H1 (cell line): ENCODE data around the gene FOXO4. TPM values are rescaled to one million over a fixed set of nuclear protein-coding genes. Genes with fewer than 3 reads are reported as not detected.

Experiments used
- CTCF ChIA-PET: fragments of 300-600 bp; sonication (Branson Sonifier 250); formaldehyde crosslinking; loops from one replicate; lab custom pipeline; 2021; ENCODE audit not compliant: partially characterized antibody; lab: Charles Lee
- POLR2A ChIA-PET: fragments of 300-600 bp; sonication (Branson Sonifier 250); formaldehyde crosslinking; loops from one replicate; lab custom pipeline; 2021; ENCODE audit warnings: inconsistent platforms; ENCODE audit not compliant: partially characterized antibody; lab: Charles Lee
- DNase-seq, 2 experiments: peaks; one replicate each; pipeline versions ENCODE4 v3.0.0 to v3.0.0-alpha.2; 2010 to 2022; ENCODE audit warnings: low spot score in 2 of 2, low read depth in 1 of 2, mixed read lengths in 1 of 2
- FAIRE-seq: peaks from 2 replicates; lab custom pipeline; 2011; peaks lifted over from hg19 to GRCh38; lab: Jason Lieb, UNC
- H2AFZ ChIP-seq: 2 replicates; pipeline ENCODE4 v1.8.1; 2012; ENCODE audit warnings: low read length, inconsistent platforms
- H2AK5ac ChIP-seq: 2 replicates; pipeline ENCODE4 v1.6.1; 2013; ENCODE audit warnings: low read depth, low read length
- H2BK120ac ChIP-seq: replicated peaks from 2 replicates; pipeline ENCODE3; 2013; ENCODE audit warnings: low read depth, low read length, inconsistent platforms
- H2BK12ac ChIP-seq: 2 replicates; pipeline ENCODE4 v1.6.1; 2013; ENCODE audit warnings: low read depth, low read length
- H2BK15ac ChIP-seq: 2 replicates; pipeline ENCODE4 v1.6.1; 2013; ENCODE audit warnings: low read length
- H2BK20ac ChIP-seq: 2 replicates; pipeline ENCODE4 v1.6.1; 2013; ENCODE audit warnings: low read length
- H2BK5ac ChIP-seq: 2 replicates; pipeline ENCODE4 v1.6.1; 2013; ENCODE audit warnings: low read depth, low read length
- H3K14ac ChIP-seq: 2 replicates; pipeline ENCODE4 v1.6.1; 2013; ENCODE audit warnings: inconsistent platforms; ENCODE audit not compliant: insufficient read length
- H3K18ac ChIP-seq: 2 replicates; pipeline ENCODE4 v1.6.1; 2013; ENCODE audit warnings: low read length; ENCODE audit errors: extremely low read depth
- H3K23ac ChIP-seq: 2 replicates; pipeline ENCODE4 v1.6.1; 2013; ENCODE audit warnings: inconsistent platforms; ENCODE audit not compliant: insufficient read length
- H3K23me2 ChIP-seq: 2 replicates; pipeline ENCODE4 v1.6.1; 2013; ENCODE audit warnings: low read depth, low read length
- H3K27ac ChIP-seq: 2 replicates; pipeline ENCODE4 v1.6.1; 2011; ENCODE audit warnings: low read depth, low read length, inconsistent platforms
- H3K27me3 ChIP-seq, 4 experiments: replicated peaks in 1 of 4; 1 replicate in 1 of 4; 2 replicates in 3 of 4; pipeline versions ENCODE4 v1.6.1 to v1.8.1; 2011 to 2013; ENCODE audit warnings: low read length in 3 of 4, mild to moderate bottlenecking in 3 of 4, inconsistent platforms in 2 of 4, mixed read lengths in 2 of 4, moderate library complexity in 1 of 4; ENCODE audit not compliant: control insufficient read depth in 3 of 4, insufficient read depth in 3 of 4; ENCODE audit errors: extremely low read depth in 1 of 4
- H3K36me3 ChIP-seq, 4 experiments: 2 replicates each; pipeline versions ENCODE4 v1.6.1 to v1.8.1; 2011 to 2013; ENCODE audit warnings: mild to moderate bottlenecking in 4 of 4, low read length in 3 of 4, moderate library complexity in 2 of 4, control low read depth in 1 of 4, inconsistent platforms in 1 of 4; ENCODE audit not compliant: insufficient read depth in 4 of 4, control insufficient read depth in 2 of 4
- H3K4ac ChIP-seq: replicated peaks from 2 replicates; pipeline ENCODE3; 2013; ENCODE audit warnings: low read length, low read depth, mixed read lengths, inconsistent platforms; ENCODE audit not compliant: insufficient read length
- H3K4me1 ChIP-seq, 4 experiments: replicated peaks in 1 of 4; 1 replicate in 1 of 4; 2 replicates in 3 of 4; pipeline versions ENCODE4 v1.6.1 to v1.8.1; 2011 to 2013; ENCODE audit warnings: low read length in 3 of 4, inconsistent platforms in 2 of 4, mixed read lengths in 1 of 4; ENCODE audit not compliant: insufficient read depth in 4 of 4, control insufficient read depth in 3 of 4
- H3K4me2 ChIP-seq, 2 experiments: 2 replicates each; pipeline versions ENCODE4 v1.6.1 to v1.8.1; 2011 to 2013; ENCODE audit warnings: low read depth in 2 of 2, low read length in 2 of 2, control low read depth in 1 of 2, inconsistent platforms in 1 of 2, mild to moderate bottlenecking in 1 of 2; ENCODE audit not compliant: insufficient read depth in 1 of 2
- H3K4me3 ChIP-seq, 4 experiments: fragments of 200-600, 300-600 bp in 1 of 4; sonication (generic), shearing (Covaris generic), sonication (Bioruptor Twin) in 1 of 4; 2 replicates each; pipeline versions ENCODE4 v1.5.1 to v1.8.1; 2011 to 2016; ENCODE audit warnings: low read length in 4 of 4, low read depth in 3 of 4, control low read depth in 2 of 4, inconsistent platforms in 2 of 4, mild to moderate bottlenecking in 2 of 4, mixed read lengths in 1 of 4, moderate library complexity in 1 of 4; ENCODE audit not compliant: insufficient read depth in 2 of 4; ENCODE audit errors: extremely low read depth in 1 of 4
- H3K56ac ChIP-seq: replicated peaks from 2 replicates; pipeline ENCODE3; 2013; ENCODE audit warnings: low read depth, mild to moderate bottlenecking, mixed read lengths, low read length, inconsistent platforms; ENCODE audit not compliant: insufficient read length
- H3K79me1 ChIP-seq: 2 replicates; pipeline ENCODE4 v1.6.1; 2013; ENCODE audit warnings: low read depth, low read length, control low read depth
- H3K79me2 ChIP-seq, 2 experiments: 2 replicates each; pipeline versions ENCODE4 v1.6.1 to v1.8.1; 2012 to 2013; ENCODE audit warnings: low read length in 2 of 2, mild to moderate bottlenecking in 2 of 2, inconsistent platforms in 1 of 2; ENCODE audit not compliant: insufficient read depth in 2 of 2, control insufficient read depth in 1 of 2
- H3K9ac ChIP-seq, 4 experiments: replicated peaks in 1 of 4; 1 replicate in 1 of 4; 2 replicates in 3 of 4; pipeline versions ENCODE4 v1.6.1 to v1.8.1; 2011 to 2013; ENCODE audit warnings: low read depth in 3 of 4, low read length in 3 of 4, control low read depth in 2 of 4, mild to moderate bottlenecking in 2 of 4, moderate library complexity in 2 of 4, inconsistent platforms in 1 of 4; ENCODE audit errors: extremely low read depth in 1 of 4
- H3K9me3 ChIP-seq, 2 experiments: 2 replicates each; pipeline versions ENCODE4 v1.6.1 to v1.8.1; 2012 to 2013; ENCODE audit warnings: mild to moderate bottlenecking in 2 of 2, moderate library complexity in 2 of 2, control low read depth in 1 of 2, inconsistent platforms in 1 of 2, low read depth in 1 of 2, low read length in 1 of 2, mixed read lengths in 1 of 2; ENCODE audit not compliant: insufficient read depth in 2 of 2
- H4K20me1 ChIP-seq, 2 experiments: replicated peaks in 1 of 2; 2 replicates each; pipeline versions ENCODE3 to v1.8.1; 2011 to 2013; ENCODE audit warnings: inconsistent platforms in 2 of 2, low read length in 2 of 2, mild to moderate bottlenecking in 1 of 2; ENCODE audit not compliant: insufficient read depth in 2 of 2, control insufficient read depth in 1 of 2
- H4K5ac ChIP-seq: 2 replicates; pipeline ENCODE4 v1.6.1; 2013; ENCODE audit warnings: low read length, low read depth, mixed read lengths, inconsistent platforms; ENCODE audit not compliant: insufficient read length
- H4K8ac ChIP-seq: 2 replicates; pipeline ENCODE4 v1.8.0; 2013; ENCODE audit warnings: mild to moderate bottlenecking, moderate library complexity, low read length, inconsistent platforms; ENCODE audit not compliant: insufficient read depth; ENCODE audit errors: extremely low read depth
- H4K91ac ChIP-seq: replicated peaks from 2 replicates; pipeline ENCODE3; 2013; ENCODE audit warnings: low read length, mixed read lengths, inconsistent platforms; ENCODE audit not compliant: insufficient read length
- ASH2L ChIP-seq: fragments of 200-600, 300-600 bp; sonication (generic); IDR thresholded peaks from one replicate; pipeline ENCODE4 v1.7.1; 2017; ENCODE audit warnings: low read length
- GABPA ChIP-seq: IDR thresholded peaks from 2 replicates; pipeline ENCODE4 v1.6.1; 2011; ENCODE audit warnings: mild to moderate bottlenecking, low read length, moderate library complexity, borderline replicate concordance; ENCODE audit not compliant: insufficient read depth
- JUND ChIP-seq: IDR thresholded peaks from 2 replicates; pipeline ENCODE4 v1.6.1; 2011; ENCODE audit warnings: mild to moderate bottlenecking, improper control_type of control experiment, low read length
- KDM5A ChIP-seq: fragments of 200-600 bp; IDR thresholded peaks from 2 replicates; pipeline ENCODE4 v1.7.1; 2012; ENCODE audit warnings: mild to moderate bottlenecking, low read length, inconsistent platforms, mixed read lengths
- MAX ChIP-seq: IDR thresholded peaks from 2 replicates; pipeline ENCODE4 v1.6.1; 2012; ENCODE audit warnings: inconsistent platforms
- RBBP5 ChIP-seq: IDR thresholded peaks from 2 replicates; pipeline ENCODE4 v1.7.1; 2012; ENCODE audit warnings: low read depth, mild to moderate bottlenecking, inconsistent platforms, low read length, moderate library complexity, borderline replicate concordance
- SP1 ChIP-seq: IDR thresholded peaks from 2 replicates; pipeline ENCODE4 v1.6.1; 2011; ENCODE audit warnings: low read depth, low read length
- TCF12 ChIP-seq: IDR thresholded peaks from 2 replicates; pipeline ENCODE4 v1.6.1; 2011; ENCODE audit warnings: low read depth, mild to moderate bottlenecking, low read length
- WGBS, 2 experiments: shearing (Covaris generic) in 1 of 2; methylation state at CpG; one replicate each; pipeline versions ENCODE4 v1.1.6 to v1.1.7; 2013 to 2015; ENCODE audit warnings: low lambda C conversion rate in 2 of 2, mixed read lengths in 2 of 2, inconsistent platforms in 1 of 2, low coverage in 1 of 2, missing lambda C conversion rate in 1 of 2; ENCODE audit not compliant: insufficient replicate concordance in 2 of 2, insufficient coverage in 1 of 2, insufficient read length in 1 of 2; ENCODE audit errors: extremely low coverage in 1 of 2, missing lambda C conversion rate in 1 of 2; 5-methylcytosine and 5-hydroxymethylcytosine counted together
- polyA plus RNA-seq, 7 experiments: library from polyadenylated mRNA; depleted of rRNA in 3 of 7; stranded (reverse) in 5 of 7; unstranded in 2 of 7; fragments of >200 nt in 5 of 7; fragments of 200-250 nt in 2 of 7; gene quantifications; 1 replicate in 5 of 7; 2 replicates in 1 of 7; 4 replicates in 1 of 7; pipeline versions ENCODE4 v1.2.1 to v1.2.3, GENCODE V29; 2011 to 2013; ENCODE audit warnings: missing spikeins in 2 of 7, mixed read lengths in 2 of 7
- total RNA-seq: library from RNA; stranded (reverse); fragmentation: NEBNext Ultra II Directional; extraction: Animal tissue kit (Norgen Biotek cat#: 25700); gene quantifications from 2 replicates; pipeline ENCODE4 v1.2.1, GENCODE V29; 2021

Gene FOXO4
- total and polyA plus RNA-seq, 2 of the 8 experiments (the other 6 are each of a cell fraction or from before 2014, with no cell fraction given): 12.3 to 57.4 TPM

- ChIA-PET CTCF (interaction anchor here (1.4 to 1.5 kb wide), 2 partner anchors 26 to 105 kb away, joined by 4 to 5 read pairs; no protein-coding TSS in a partner anchor), POLR2A (interaction anchor here (0.8 to 1.4 kb wide), 7 partner anchors 8 to 173 kb away, joined by 3 to 10 read pairs (median 3); partner anchors contain the start of genes IL2RG, MED12 and SLC7A3)
- Histone ChIP-seq H2AFZ (no peak overlapping the region), H3K79me1 (no peaks in the 10 kb centered on the region), H3K23ac (no peak overlapping the region), H3K4ac (no peak overlapping the region), H2BK15ac (no peak overlapping the region), H4K91ac (peak overlapping the region; percentile 52), H3K23me2 (peaks cover 5% of the 10 kb centered on the region), H2BK20ac (peak overlapping the region; percentile 72; the same call in 1 of the 2 replicates), H3K18ac (peak overlapping the region; percentile 48), H3K79me2 (no peaks in the 10 kb centered on the region), H3K27me3 (peaks cover 0 to 5% (median 0%) of the 10 kb centered on the region in 4 experiments; a peak in 1 of 7 replicates), H4K20me1 (no peaks in the 10 kb centered on the region), H3K9me3 (no peaks in the 10 kb centered on the region), H3K27ac (peak overlapping the region; percentile 36; the same call in 1 of the 2 replicates), H2AK5ac (0 out of 2 replicates have a peak overlapping the region, but pooled peaks have one; percentile 39), H2BK5ac (peak overlapping the region; percentile 3; the same call in 1 of the 2 replicates), H3K14ac (no peak overlapping the region), H3K9ac (no peak overlapping the region), H2BK120ac (no peak overlapping the region), H3K56ac (no peak overlapping the region), H4K5ac (peak overlapping the region; percentile 58), H2BK12ac (no peak overlapping the region), H3K36me3 (peaks cover 0 to 6% (median 0%) of the 10 kb centered on the region in 4 experiments; a peak in 1 of 8 replicates), H4K8ac (no peak overlapping the region), H3K4me2 (peak overlapping the region; percentile 60 to 74), H3K4me3 (peak overlapping the region in 2 of 4 experiments; percentile 13 to 53; a peak in 4 of 8 replicates), H3K4me1 (peaks cover 6 to 39% (median 18%) of the 10 kb centered on the region in 4 experiments)
- 4% methylated on average over 4 of the region's 10 CpGs; no CpG with 5 or more reads in 1 of the 2 experiments for whole genome bisulfite sequencing, 2 experiments
- DNase-seq: peak; percentile 43 to 56
- TF ChIP-seq TCF12 (0 out of 2 replicates have a peak, but pooled peaks have one; percentile 71), GABPA (no peak), JUND (no peak), KDM5A (no peak), SP1 (0 out of 2 replicates have a peak, but pooled peaks have one; percentile 5), ASH2L (peak; percentile 88), MAX (peak; percentile 33; the same call in 1 of the 2 replicates), RBBP5 (0 out of 2 replicates have a peak, but pooled peaks have one; percentile 8)
- peak; percentile 52 for FAIRE-seq
These were observed 7.7 kb downstream of the FOXO4 start for GRCh38 chrX:71103110-71103983.
